D721Med (cell line): Measurements from ENCODE around the gene FMNL3.

ENCODE experiments used
- DNase-seq: peaks from one replicate; pipeline ENCODE4 v3.0.0; 2011; ENCODE audit warnings: low spot score; ENCODE audit not compliant: insufficient read length
- FAIRE-seq: peaks from 2 replicates; lab custom pipeline; 2011; peaks lifted over from hg19 to GRCh38; lab: Jason Lieb, UNC
- CTCF ChIP-seq: IDR thresholded peaks from 2 replicates; pipeline ENCODE4 v1.5.1; 2012; ENCODE audit warnings: mild to moderate bottlenecking, control low read depth; ENCODE audit not compliant: insufficient read depth; ENCODE audit errors: missing control alignments

Gene FMNL3

GRCh38 chr12:49705479-49706134 lies 1.6 kb downstream of the FMNL3 start:
- TF ChIP-seq CTCF: no peak
- FAIRE-seq (no peak), DNase-seq (peak; percentile 40)

GRCh38 chr12:49703647-49704137 lies 3.5 kb downstream of the FMNL3 start:
- no peak for TF ChIP-seq CTCF
- no peak for FAIRE-seq
- no peak for DNase-seq

GRCh38 chr12:49702676-49703215 lies 4.5 kb downstream of the FMNL3 start:
- FAIRE-seq: no peak
- DNase-seq: no peak
- no peak for TF ChIP-seq CTCF

GRCh38 chr12:49702009-49702408 lies 5.2 kb downstream of the FMNL3 start:
- TF ChIP-seq CTCF: no peak
- FAIRE-seq (no peak), DNase-seq (no peak)

GRCh38 chr12:49698619-49699545 lies 8.3 kb downstream of the FMNL3 start:
- no peak for DNase-seq
- no peak for FAIRE-seq
- TF ChIP-seq CTCF: no peak

- FAIRE-seq (no peak), DNase-seq (no peak)
- TF ChIP-seq CTCF: no peak
These were observed 9.4 kb downstream of the FMNL3 start for GRCh38 chr12:49697808-49698207.

- FAIRE-seq (no peak), DNase-seq (no peak)
- TF ChIP-seq CTCF: no peak
These were observed 10.5 kb downstream of the FMNL3 start for GRCh38 chr12:49696723-49697122.
